Neural cell (in vitro differentiated cells): ENCODE data around the gene XYLT2. TPM values are rescaled to one million over a fixed set of nuclear protein-coding genes. Genes with fewer than 3 reads are reported as not detected.

ENCODE experiments used
- H2AFZ ChIP-seq: fragments of 200-600, 300-800 bp; sonication (generic), shearing (Covaris generic); 2 replicates; pipeline ENCODE4 v1.6.0; 2014; ENCODE audit warnings: low read depth, mild to moderate bottlenecking, antibody characterized with exemption, low read length, moderate library complexity
- H3F3A ChIP-seq: fragments of 200-600 bp; shearing (Covaris generic); 2 replicates; pipeline ENCODE4 v1.6.1; 2016; ENCODE audit warnings: mild to moderate bottlenecking, moderate library complexity, mixed read lengths, antibody characterized with exemption, low read length; ENCODE audit not compliant: insufficient read depth, poor library complexity, severe bottlenecking
- H3K27ac ChIP-seq: fragments of 200-600, 300-800 bp; sonication (generic), shearing (Covaris generic); 2 replicates; pipeline ENCODE4 v1.5.1; 2014; ENCODE audit warnings: mild to moderate bottlenecking, low read length, moderate library complexity
- H3K27me3 ChIP-seq: fragments of 300-800, 200-600 bp; sonication (generic), shearing (Covaris generic); 2 replicates; pipeline ENCODE4 v1.6.0; 2014; ENCODE audit warnings: mild to moderate bottlenecking, low read depth, low read length, moderate library complexity; ENCODE audit not compliant: insufficient read depth
- H3K36me3 ChIP-seq: fragments of 300-800, 200-600 bp; sonication (generic), shearing (Covaris generic); 2 replicates; pipeline ENCODE4 v1.5.1; 2014; ENCODE audit warnings: mild to moderate bottlenecking, antibody characterized with exemption, low read length, moderate library complexity; ENCODE audit not compliant: insufficient read depth
- H3K4me2 ChIP-seq: fragments of 300-800, 200-600 bp; sonication (generic), shearing (Covaris generic); 2 replicates; pipeline ENCODE4 v1.6.0; 2014; ENCODE audit warnings: mild to moderate bottlenecking, low read length
- H3K4me3 ChIP-seq: fragments of 300-800, 200-600 bp; sonication (generic), shearing (Covaris generic); 2 replicates; pipeline ENCODE4 v1.5.1; 2014; ENCODE audit warnings: mild to moderate bottlenecking, low read length, moderate library complexity
- H3K79me2 ChIP-seq: fragments of 200-600 bp; shearing (Covaris generic); replicated peaks from 2 replicates; pipeline ENCODE4 v1.6.0; 2014; ENCODE audit warnings: mild to moderate bottlenecking, low read length, moderate library complexity; ENCODE audit not compliant: insufficient read depth
- H3K9ac ChIP-seq: fragments of 300-800, 200-600 bp; sonication (generic), shearing (Covaris generic); 2 replicates; pipeline ENCODE4 v1.6.1; 2016; ENCODE audit warnings: mild to moderate bottlenecking, low read length, mixed read lengths
- H3K9me2 ChIP-seq: fragments of 200-600 bp; shearing (Covaris generic); 2 replicates; pipeline ENCODE4 v1.6.1; 2016; ENCODE audit warnings: mild to moderate bottlenecking, low read length, mixed read lengths; ENCODE audit not compliant: insufficient read depth
- H3K9me3 ChIP-seq: fragments of 200-600, 300-800 bp; sonication (generic), shearing (Covaris generic); 2 replicates; pipeline ENCODE4 v1.6.1; 2016; ENCODE audit warnings: mild to moderate bottlenecking, mixed run types, low read length, moderate library complexity, mixed read lengths
- H4K20me1 ChIP-seq: fragments of 200-600 bp; shearing (Covaris generic); 2 replicates; pipeline ENCODE4 v1.6.1; 2016; ENCODE audit warnings: mild to moderate bottlenecking, mixed run types; ENCODE audit not compliant: insufficient read depth
- EP300 ChIP-seq: fragments of 450-650 bp; conservative IDR thresholded peaks from 2 replicates; pipeline ENCODE4 v1.6.1; 2014; ENCODE audit warnings: antibody characterized with exemption, mild to moderate bottlenecking, moderate library complexity; ENCODE audit not compliant: poor library complexity, severe bottlenecking
- EZH2 ChIP-seq: fragments of 200-600, 300-800 bp; shearing (Covaris generic), sonication (generic); IDR thresholded peaks from 2 replicates; pipeline ENCODE4 v1.6.1; 2014; ENCODE audit warnings: antibody characterized with exemption, low read length, borderline replicate concordance, mild to moderate bottlenecking; ENCODE audit not compliant: insufficient read depth, poor library complexity, severe bottlenecking
- MXI1 ChIP-seq: fragments of 450-650 bp; conservative IDR thresholded peaks from 2 replicates; pipeline ENCODE4 v1.6.1; 2014; ENCODE audit warnings: antibody characterized with exemption, mild to moderate bottlenecking; ENCODE audit not compliant: poor library complexity, severe bottlenecking
- POLR2AphosphoS5 ChIP-seq: IDR thresholded peaks from 2 replicates; pipeline ENCODE4 v1.6.1; 2012
- RAD21 ChIP-seq: fragments of 450-650 bp; conservative IDR thresholded peaks from 2 replicates; pipeline ENCODE4 v1.6.1; 2014; ENCODE audit warnings: antibody characterized with exemption, mild to moderate bottlenecking, moderate library complexity
- SMC3 ChIP-seq: fragments of 450-650 bp; conservative IDR thresholded peaks from 2 replicates; pipeline ENCODE4 v1.6.1; 2014; ENCODE audit warnings: antibody characterized with exemption, mild to moderate bottlenecking, moderate library complexity; ENCODE audit not compliant: poor library complexity
- TAF1 ChIP-seq: IDR thresholded peaks from 2 replicates; pipeline ENCODE4 v1.6.1; 2012; ENCODE audit warnings: low read depth
- polyA plus RNA-seq: library from polyadenylated mRNA; depleted of rRNA; stranded (reverse); fragments of >200 nt; gene quantifications from 2 replicates; pipeline ENCODE4 v1.2.3, GENCODE V29; 2014
- TF ChIP-seq, protein P1 (sequence below): IDR thresholded peaks from 2 replicates; pipeline ENCODE4 v1.6.1; 2012; ENCODE audit warnings: borderline replicate concordance
- TF ChIP-seq, protein P2 (sequence below): fragments of 450-650 bp; IDR thresholded peaks from 2 replicates; pipeline ENCODE4 v1.5.1; 2014; ENCODE audit warnings: antibody characterized with exemption, mild to moderate bottlenecking, moderate library complexity; ENCODE audit not compliant: poor library complexity, severe bottlenecking

XYLT2 gene
- polyA plus RNA-seq, 1 donor from 2014 or later, result 6.9 TPM

DNA sequence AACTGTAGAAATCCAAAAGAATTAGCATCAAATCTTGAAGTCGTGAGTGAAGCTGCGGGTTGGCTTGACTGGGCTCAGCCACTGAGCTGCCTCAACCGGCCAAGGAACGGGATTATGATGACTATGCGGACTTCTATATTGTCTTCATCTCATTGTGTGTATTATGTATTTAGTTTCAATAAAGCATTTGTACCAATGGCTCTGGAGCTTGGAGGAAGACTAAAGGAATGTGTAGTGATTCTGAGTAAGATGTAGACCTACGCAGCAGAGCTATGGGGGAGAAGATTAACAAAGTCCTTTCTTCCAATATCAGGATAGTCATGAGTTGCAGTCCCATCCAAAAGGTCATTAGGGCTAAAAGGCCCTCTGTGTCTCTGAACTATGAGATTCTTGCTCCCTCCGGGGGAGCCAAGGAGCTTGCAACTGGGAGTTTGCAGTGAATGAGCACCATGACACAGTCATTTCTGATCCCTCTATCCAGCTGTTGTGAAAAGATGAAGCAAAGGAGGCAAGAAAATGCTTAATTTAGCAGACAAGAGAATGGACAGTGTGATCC is 35.4 kb downstream of the XYLT2 start:
- Histone ChIP-seq H3K9me3 (no peaks in the 10 kb centered on the region), H4K20me1 (no peaks in the 10 kb centered on the region), H3K4me3 (no peak overlapping the region), H3K79me2 (no peaks in the 10 kb centered on the region), H3F3A (no peaks in the 10 kb centered on the region), H3K4me2 (no peak overlapping the region), H3K9ac (no peak overlapping the region), H3K27ac (no peak overlapping the region), H2AFZ (no peak overlapping the region), H3K36me3 (no peaks in the 10 kb centered on the region), H3K27me3 (no peaks in the 10 kb centered on the region), H3K9me2 (no peaks in the 10 kb centered on the region)
- no peak for TF ChIP-seq MXI1
- TF ChIP-seq, protein P1, sequence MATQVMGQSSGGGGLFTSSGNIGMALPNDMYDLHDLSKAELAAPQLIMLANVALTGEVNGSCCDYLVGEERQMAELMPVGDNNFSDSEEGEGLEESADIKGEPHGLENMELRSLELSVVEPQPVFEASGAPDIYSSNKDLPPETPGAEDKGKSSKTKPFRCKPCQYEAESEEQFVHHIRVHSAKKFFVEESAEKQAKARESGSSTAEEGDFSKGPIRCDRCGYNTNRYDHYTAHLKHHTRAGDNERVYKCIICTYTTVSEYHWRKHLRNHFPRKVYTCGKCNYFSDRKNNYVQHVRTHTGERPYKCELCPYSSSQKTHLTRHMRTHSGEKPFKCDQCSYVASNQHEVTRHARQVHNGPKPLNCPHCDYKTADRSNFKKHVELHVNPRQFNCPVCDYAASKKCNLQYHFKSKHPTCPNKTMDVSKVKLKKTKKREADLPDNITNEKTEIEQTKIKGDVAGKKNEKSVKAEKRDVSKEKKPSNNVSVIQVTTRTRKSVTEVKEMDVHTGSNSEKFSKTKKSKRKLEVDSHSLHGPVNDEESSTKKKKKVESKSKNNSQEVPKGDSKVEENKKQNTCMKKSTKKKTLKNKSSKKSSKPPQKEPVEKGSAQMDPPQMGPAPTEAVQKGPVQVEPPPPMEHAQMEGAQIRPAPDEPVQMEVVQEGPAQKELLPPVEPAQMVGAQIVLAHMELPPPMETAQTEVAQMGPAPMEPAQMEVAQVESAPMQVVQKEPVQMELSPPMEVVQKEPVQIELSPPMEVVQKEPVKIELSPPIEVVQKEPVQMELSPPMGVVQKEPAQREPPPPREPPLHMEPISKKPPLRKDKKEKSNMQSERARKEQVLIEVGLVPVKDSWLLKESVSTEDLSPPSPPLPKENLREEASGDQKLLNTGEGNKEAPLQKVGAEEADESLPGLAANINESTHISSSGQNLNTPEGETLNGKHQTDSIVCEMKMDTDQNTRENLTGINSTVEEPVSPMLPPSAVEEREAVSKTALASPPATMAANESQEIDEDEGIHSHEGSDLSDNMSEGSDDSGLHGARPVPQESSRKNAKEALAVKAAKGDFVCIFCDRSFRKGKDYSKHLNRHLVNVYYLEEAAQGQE, result no peak
- no peak for TF ChIP-seq EP300
- TF ChIP-seq, protein P2, sequence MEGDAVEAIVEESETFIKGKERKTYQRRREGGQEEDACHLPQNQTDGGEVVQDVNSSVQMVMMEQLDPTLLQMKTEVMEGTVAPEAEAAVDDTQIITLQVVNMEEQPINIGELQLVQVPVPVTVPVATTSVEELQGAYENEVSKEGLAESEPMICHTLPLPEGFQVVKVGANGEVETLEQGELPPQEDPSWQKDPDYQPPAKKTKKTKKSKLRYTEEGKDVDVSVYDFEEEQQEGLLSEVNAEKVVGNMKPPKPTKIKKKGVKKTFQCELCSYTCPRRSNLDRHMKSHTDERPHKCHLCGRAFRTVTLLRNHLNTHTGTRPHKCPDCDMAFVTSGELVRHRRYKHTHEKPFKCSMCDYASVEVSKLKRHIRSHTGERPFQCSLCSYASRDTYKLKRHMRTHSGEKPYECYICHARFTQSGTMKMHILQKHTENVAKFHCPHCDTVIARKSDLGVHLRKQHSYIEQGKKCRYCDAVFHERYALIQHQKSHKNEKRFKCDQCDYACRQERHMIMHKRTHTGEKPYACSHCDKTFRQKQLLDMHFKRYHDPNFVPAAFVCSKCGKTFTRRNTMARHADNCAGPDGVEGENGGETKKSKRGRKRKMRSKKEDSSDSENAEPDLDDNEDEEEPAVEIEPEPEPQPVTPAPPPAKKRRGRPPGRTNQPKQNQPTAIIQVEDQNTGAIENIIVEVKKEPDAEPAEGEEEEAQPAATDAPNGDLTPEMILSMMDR, result no peak
- TF ChIP-seq POLR2AphosphoS5, result no peak
- no peak for TF ChIP-seq SMC3
- TF ChIP-seq TAF1, result no peak
- TF ChIP-seq RAD21, result no peak
- no peak for TF ChIP-seq EZH2

DNA sequence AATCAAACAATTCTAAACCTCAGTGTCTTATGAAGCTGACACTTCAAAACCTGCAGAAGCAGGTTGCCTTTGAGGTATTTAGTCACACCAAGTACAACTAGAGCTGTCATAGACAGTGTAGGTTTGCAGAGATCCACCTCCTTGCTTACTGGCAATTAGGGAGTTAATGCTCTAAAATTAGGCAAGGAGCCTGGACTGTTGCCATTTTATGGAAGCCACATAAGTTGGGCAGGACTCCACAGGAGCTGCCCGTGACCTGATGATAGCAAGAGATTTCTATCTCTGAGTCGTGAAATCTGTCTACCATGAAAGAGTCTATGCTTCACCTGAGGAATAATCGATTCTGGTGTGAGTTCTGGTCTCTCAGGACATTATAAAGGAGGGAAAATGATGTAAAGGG is 36.0 kb downstream of the XYLT2 start:
- Histone ChIP-seq H3K9ac (no peak overlapping the region), H3K4me3 (no peak overlapping the region), H3K79me2 (no peaks in the 10 kb centered on the region), H3K27ac (no peak overlapping the region), H2AFZ (no peak overlapping the region), H3F3A (no peaks in the 10 kb centered on the region), H4K20me1 (no peaks in the 10 kb centered on the region), H3K9me2 (no peaks in the 10 kb centered on the region), H3K27me3 (no peaks in the 10 kb centered on the region), H3K4me2 (no peak overlapping the region), H3K9me3 (no peaks in the 10 kb centered on the region), H3K36me3 (no peaks in the 10 kb centered on the region)
- TF ChIP-seq SMC3, result no peak
- no peak for TF ChIP-seq POLR2AphosphoS5
- no peak for TF ChIP-seq MXI1
- TF ChIP-seq EZH2, result no peak
- TF ChIP-seq, protein P1, result no peak
- no peak for TF ChIP-seq EP300
- no peak for TF ChIP-seq RAD21
- TF ChIP-seq, protein P2, result no peak
- TF ChIP-seq TAF1, result no peak
